ENCODE measurements around the gene ERI3.
A peak's percentile ranks its signal among the peaks of the same experiment; 100 is the strongest.

The ERI3 gene

DNA sequence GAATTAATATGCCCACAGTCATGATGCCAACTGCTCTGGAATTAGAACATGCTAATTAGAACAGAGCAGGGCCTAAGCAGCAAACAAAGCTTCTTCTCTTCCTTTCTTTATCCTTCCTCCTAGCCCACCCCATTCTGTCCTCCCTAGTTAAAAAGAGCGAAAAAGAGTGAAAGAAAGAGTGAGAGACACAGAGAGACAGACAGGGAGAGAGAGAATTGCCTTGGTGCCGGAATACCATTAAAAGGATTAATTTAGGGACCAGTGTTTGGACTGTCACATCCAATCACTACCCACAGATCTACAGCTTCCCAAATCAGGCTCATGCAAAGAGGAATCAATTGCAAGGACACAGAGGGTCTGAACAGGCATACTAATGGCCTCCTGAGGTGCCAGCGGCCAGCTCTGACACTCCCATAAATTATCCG lies 7.0 kb downstream of the ERI3 start:
- no peak for DNase-seq (ENCODE audit: low read depth)

- DNase-seq (ENCODE audit: low read depth), result no peak
Observed at GRCh38 chr1:44347280-44347679, 7.8 kb downstream of the ERI3 start.

DNA sequence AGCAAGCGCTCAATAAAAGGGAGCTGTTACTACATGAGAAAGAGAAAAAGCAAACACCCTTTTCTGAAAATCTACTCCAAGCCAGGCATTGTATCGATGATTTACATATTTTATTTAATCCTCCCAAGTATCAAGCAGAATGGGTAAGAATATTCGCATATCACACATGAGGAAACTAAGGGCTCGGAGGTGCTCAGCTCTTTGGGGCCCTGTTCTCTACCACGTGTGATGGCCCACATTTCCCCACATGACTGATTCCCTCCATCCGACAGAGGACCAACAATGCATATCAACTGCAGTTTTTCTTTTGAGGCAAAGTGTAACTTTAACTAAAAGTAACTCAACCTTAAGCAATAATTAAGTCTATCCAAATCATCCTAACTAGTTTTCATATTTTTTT lies 8.2 kb downstream of the ERI3 start:
- DNase-seq (ENCODE audit: low read depth), result no peak

- DNase-seq (ENCODE audit: low read depth), result no peak
Observed at GRCh38 chr1:44346184-44346583, 8.9 kb downstream of the ERI3 start.

- DNase-seq (ENCODE audit: low read depth), result no peak
Observed at GRCh38 chr1:44345187-44345775, 9.8 kb downstream of the ERI3 start.

DNA sequence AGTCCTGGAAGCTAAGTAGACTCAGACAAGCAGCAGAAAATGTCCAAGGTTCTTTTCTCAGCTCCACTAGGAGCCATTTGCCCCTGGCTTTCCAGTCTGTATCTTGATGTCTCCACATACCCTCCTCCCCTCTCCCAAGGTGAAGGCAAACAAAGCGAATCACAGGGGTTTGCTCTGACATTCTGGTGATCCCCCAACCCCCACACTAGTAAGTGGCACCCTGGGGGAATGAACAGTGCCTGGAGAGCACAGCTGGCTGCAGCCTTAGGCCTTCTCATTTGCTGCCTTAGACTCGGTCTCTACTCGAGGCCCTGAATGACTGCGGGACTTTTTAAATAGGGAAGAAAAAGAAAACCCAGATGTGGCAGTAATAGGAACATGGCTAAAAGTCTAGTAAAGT lies 15.3 kb downstream of the ERI3 start:
- DNase-seq (ENCODE audit: low read depth), result no peak

DNA sequence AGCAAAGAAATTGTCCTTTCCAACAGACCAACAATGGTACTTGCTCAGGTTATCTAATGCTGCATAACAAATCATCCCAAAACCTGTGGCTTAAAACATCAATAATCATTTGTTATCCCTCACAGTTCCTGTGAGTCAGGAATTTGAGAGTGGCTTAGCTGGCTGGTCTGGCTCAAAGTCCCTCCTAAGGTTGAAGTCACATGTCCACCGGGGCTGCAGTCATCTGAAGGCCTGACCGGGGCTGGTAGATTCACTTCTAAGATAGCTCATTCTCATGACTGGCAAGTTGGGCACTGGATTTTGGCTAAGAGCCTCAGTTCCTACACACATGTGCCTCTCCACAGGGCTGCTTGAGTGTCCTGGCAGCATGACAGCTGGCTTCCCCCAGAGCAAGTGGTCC lies 16.9 kb downstream of the ERI3 start:
- DNase-seq (ENCODE audit: low read depth), result no peak

DNA sequence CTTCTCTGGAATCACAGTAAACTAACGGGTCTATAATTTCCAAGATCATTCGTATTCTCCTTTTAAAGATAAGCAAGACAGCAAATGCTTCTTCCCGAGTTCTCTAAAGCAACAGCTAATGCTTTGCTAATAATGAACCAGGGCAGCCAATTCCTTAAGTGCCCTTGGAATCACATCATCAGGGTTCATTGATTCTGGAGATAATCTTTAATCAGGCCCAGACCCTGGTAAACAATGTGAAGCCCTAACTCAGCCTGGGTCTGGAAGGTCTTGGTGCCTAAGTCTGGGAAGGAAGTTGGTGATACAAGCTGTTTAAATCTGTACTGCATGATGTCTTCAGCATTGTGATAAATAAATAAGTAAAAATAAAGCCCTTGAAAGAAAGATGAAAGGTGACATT lies 18.4 kb downstream of the ERI3 start:
- DNase-seq (ENCODE audit: low read depth), result no peak

DNA sequence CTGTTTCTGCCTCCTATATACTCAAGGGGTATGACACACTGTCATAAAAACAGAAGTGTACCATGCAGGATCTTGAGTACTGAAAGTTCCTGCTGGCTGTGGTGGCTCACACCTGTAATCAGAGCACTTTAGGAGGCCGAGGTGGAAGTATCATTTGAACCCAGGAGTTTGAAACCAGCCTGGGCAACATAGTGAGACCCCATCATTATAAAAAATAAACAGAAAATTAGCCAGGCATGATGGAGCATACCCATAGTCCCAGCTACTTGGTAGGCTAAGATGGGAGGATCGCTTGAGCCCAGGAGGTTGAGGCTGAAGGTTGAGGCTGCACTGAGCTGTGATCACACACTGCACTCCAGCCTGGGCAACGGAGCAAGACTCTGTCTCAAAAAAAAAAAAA lies 20.1 kb downstream of the ERI3 start:
- DNase-seq (ENCODE audit: low read depth), result no peak

DNA sequence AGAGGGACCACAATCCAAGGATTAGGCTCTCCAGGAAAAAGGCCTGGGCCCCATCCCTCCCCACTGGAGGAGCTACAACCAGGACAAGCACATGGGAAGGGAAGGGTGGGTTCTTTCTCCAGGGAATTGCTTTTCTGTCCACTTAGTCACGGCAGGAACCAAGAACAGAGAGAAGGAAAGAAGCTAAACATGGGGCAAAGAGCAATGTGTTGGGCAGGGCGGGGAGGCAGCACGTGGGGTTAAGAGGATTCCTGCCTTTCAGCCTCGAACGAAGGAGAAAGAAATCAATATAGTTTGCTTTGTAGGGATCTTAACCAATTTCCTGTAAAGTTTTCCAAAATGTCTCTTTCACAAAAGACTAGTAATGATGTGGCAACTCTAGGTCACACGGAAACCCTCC lies 21.7 kb downstream of the ERI3 start:
- no peak for DNase-seq (ENCODE audit: low read depth)

- no peak for DNase-seq (ENCODE audit: low read depth)
Observed at GRCh38 chr1:44332505-44332904, 22.6 kb downstream of the ERI3 start.

GRCh38 chr1:44330935-44331334 lies 24.1 kb downstream of the ERI3 start:
- no peak for DNase-seq (ENCODE audit: low read depth)

- no peak for DNase-seq (ENCODE audit: low read depth)
Observed at GRCh38 chr1:44328671-44329416, 26.2 kb downstream of the ERI3 start.

- no peak for DNase-seq (ENCODE audit: low read depth)
Observed at GRCh38 chr1:44327679-44328491, 27.2 kb downstream of the ERI3 start.

GRCh38 chr1:44326821-44327465 lies 28.1 kb downstream of the ERI3 start:
- DNase-seq (ENCODE audit: low read depth), result no peak

- DNase-seq (ENCODE audit: low read depth), result no peak
Observed at GRCh38 chr1:44326024-44326701, 28.9 kb downstream of the ERI3 start.

- no peak for DNase-seq (ENCODE audit: low read depth)
Observed at GRCh38 chr1:44323947-44324346, 31.1 kb downstream of the ERI3 start.

DNA sequence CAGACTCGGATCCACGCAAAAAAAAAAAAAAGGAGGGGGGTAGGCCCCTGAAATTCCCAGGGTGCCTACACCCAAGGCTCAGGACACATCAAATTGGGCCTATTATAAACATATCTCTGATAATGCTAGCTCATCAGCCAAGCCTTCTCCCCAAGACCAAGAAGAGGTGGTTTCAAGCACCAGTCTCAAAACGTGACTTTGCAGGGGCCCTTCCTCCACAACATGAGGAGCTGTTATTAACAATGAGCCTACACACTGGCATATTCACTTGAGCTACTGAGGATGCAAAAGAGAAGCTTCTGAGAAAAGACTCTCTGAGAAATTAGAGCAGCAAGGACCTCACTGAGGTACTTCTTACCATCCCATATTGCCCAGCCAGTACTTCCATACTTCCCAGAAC lies 32.7 kb downstream of the ERI3 start:
- no peak for DNase-seq (ENCODE audit: low read depth)

DNA sequence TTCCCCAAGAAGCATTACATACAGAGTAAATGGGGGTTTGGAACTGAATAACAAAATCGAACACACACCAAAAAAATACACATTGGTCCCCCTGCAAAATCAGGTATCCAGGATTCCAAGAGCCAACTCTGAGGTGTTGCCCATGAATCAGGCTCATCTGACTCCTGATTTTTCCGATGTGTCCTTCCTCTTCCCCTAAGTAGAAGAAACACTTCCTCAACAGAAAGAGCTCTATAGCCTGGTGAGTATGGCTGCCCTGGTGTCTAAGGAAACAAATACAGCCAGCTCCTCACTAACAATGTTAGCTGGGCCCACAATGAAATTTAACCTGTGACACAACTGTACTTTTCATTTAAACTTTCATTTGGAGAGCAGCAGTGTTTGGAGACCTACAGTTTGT lies 33.6 kb downstream of the ERI3 start:
- DNase-seq (ENCODE audit: low read depth), result no peak

- DNase-seq (ENCODE audit: low read depth), result peak; percentile 28
Observed at GRCh38 chr1:44318097-44319088, 36.7 kb downstream of the ERI3 start.

DNA sequence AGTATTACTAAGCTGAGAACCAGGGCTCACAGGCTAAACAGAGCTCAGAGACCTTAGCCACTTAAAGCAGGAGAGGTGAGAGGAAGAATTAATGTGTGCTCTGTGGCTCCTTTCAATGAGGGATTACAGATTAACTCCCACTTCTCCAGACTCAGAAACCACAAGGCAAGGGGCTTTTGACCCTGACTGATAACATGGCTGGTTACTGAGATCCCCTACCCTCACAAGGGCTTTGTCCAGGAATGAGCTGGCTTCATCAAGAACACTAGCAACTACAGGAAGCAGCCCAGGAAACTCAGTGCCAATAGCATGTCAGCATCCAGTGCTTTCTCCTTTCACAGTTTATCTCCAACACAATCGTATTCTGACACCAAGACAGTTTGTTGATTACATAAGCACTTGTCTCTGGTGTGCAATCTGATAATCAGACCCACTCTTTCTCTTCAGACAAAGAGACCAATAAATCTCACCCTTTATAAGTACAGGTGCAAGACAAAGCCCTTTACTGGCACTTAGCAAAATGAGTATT lies 38.8 kb downstream of the ERI3 start:
- DNase-seq (ENCODE audit: low read depth), result no peak

All from activated T-cell treated with anti-CD3 and anti-CD28 coated beads for 24 hours (primary cell).